GM23338 (cell line): ENCODE data around the gene ZNF333. TPM values are rescaled to one million over a fixed set of nuclear protein-coding genes. Genes with fewer than 3 reads are reported as not detected.
A peak's percentile ranks its signal among the peaks of the same experiment; 100 is the strongest.

Source experiments
- ATAC-seq: fragments of 200-7000 bp; cut with Tn5 transposase; 3 replicates; pipeline ENCODE4 v1.9.1; 2020
- DNase-seq: peaks from one replicate; pipeline ENCODE4 v3.0.0-alpha.2; 2015; ENCODE audit warnings: low spot score
- H2AFZ ChIP-seq: fragments of 200-600 bp; sonication (generic); 2 replicates; pipeline ENCODE4 v1.8.0; 2016; ENCODE audit warnings: antibody characterized with exemption, mild to moderate bottlenecking, moderate library complexity
- H3F3A ChIP-seq: fragments of 200-600 bp; sonication (generic); replicated peaks from 2 replicates; pipeline ENCODE4 v1.8.0; 2017; ENCODE audit warnings: antibody characterized with exemption, mixed run types, low read depth
- H3K27ac ChIP-seq: fragments of 200-600 bp; sonication (generic); 2 replicates; pipeline ENCODE4 v1.6.1; 2016; ENCODE audit warnings: low read depth
- H3K27me3 ChIP-seq: fragments of 200-600 bp; sonication (generic); 2 replicates; pipeline ENCODE4 v1.8.0; 2016; ENCODE audit warnings: mild to moderate bottlenecking, mixed run types, moderate library complexity; ENCODE audit not compliant: insufficient read depth
- H3K36me3 ChIP-seq: fragments of 200-600 bp; sonication (generic); 2 replicates; pipeline ENCODE4 v1.8.0; 2016; ENCODE audit warnings: mild to moderate bottlenecking; ENCODE audit not compliant: insufficient read depth
- H3K4me1 ChIP-seq: fragments of 200-600 bp; sonication (generic); 2 replicates; pipeline ENCODE4 v1.8.0; 2016; ENCODE audit warnings: mild to moderate bottlenecking, moderate library complexity; ENCODE audit not compliant: insufficient read depth
- H3K4me2 ChIP-seq: fragments of 200-600 bp; sonication (generic); 2 replicates; pipeline ENCODE4 v1.7.1; 2017; ENCODE audit warnings: mixed run types
- H3K4me3 ChIP-seq: fragments of 200-600 bp; sonication (generic); 2 replicates; pipeline ENCODE4 v1.6.1; 2016; ENCODE audit warnings: mixed run types
- H3K79me2 ChIP-seq: fragments of 200-600 bp; sonication (generic); replicated peaks from 2 replicates; pipeline ENCODE4 v1.8.0; 2017; ENCODE audit warnings: mild to moderate bottlenecking; ENCODE audit not compliant: insufficient read depth
- H3K9me2 ChIP-seq: fragments of 200-600 bp; sonication (generic); 2 replicates; pipeline ENCODE4 v1.8.0; 2017; ENCODE audit not compliant: insufficient read depth
- H4K20me1 ChIP-seq: fragments of 200-600 bp; sonication (generic); replicated peaks from 2 replicates; pipeline ENCODE4 v1.8.0; 2017; ENCODE audit warnings: mild to moderate bottlenecking; ENCODE audit not compliant: insufficient read depth
- H3K27ac Mint-ChIP-seq: 2 replicates; pipeline ENCODE4 v1.8.0; 2020; ENCODE audit warnings: inconsistent platforms, mild to moderate bottlenecking, moderate library complexity, mixed read lengths
- H3K27me3 Mint-ChIP-seq: 3 replicates; pipeline ENCODE4 v1.8.0; 2022; ENCODE audit warnings: low read depth, mild to moderate bottlenecking, moderate library complexity, mixed read lengths, inconsistent platforms; ENCODE audit not compliant: insufficient read depth, poor library complexity
- H3K36me3 Mint-ChIP-seq: 3 replicates; pipeline ENCODE4 v1.8.0; 2021; ENCODE audit warnings: low read depth, mild to moderate bottlenecking, inconsistent platforms, moderate library complexity, mixed read lengths
- H3K4me1 Mint-ChIP-seq: 3 replicates; pipeline ENCODE4 v1.8.0; 2020; ENCODE audit warnings: mild to moderate bottlenecking, inconsistent platforms, mixed read lengths
- H3K4me3 Mint-ChIP-seq: 3 replicates; pipeline ENCODE4 v1.8.0; 2021; ENCODE audit warnings: moderate library complexity, mild to moderate bottlenecking, inconsistent platforms, mixed read lengths
- H3K9me3 Mint-ChIP-seq: 3 replicates; pipeline ENCODE4 v1.8.0; 2020; ENCODE audit warnings: moderate library complexity, mild to moderate bottlenecking, inconsistent platforms, mixed read lengths
- CREB1 ChIP-seq: fragments of 250-450 bp; sonication (Bioruptor Pico); IDR thresholded peaks from 2 replicates; pipeline ENCODE4 v1.5.0; 2020; ENCODE audit warnings: low read depth, mild to moderate bottlenecking, moderate library complexity
- CTCF ChIP-seq, 2 experiments: fragments of 200-600 bp in 1 of 2; sonication (generic) in 1 of 2; conservative IDR thresholded peaks; 2 replicates each; pipeline versions ENCODE4 v1.5.1 to v1.6.1; 2016 to 2017; ENCODE audit warnings: antibody characterized with exemption in 2 of 2, low read depth in 2 of 2, mild to moderate bottlenecking in 2 of 2, moderate library complexity in 1 of 2
- ETS1 ChIP-seq: IDR thresholded peaks from 2 replicates; pipeline ENCODE4 v1.6.1; 2016; ENCODE audit warnings: antibody characterized with exemption
- EZH2 ChIP-seq: fragments of 200-600 bp; sonication (generic); IDR thresholded peaks from one replicate; pipeline ENCODE4 v1.8.0; 2017; ENCODE audit warnings: antibody characterized with exemption, mild to moderate bottlenecking, low read depth; ENCODE audit not compliant: unreplicated experiment
- EZH2phosphoT487 ChIP-seq: fragments of 200-600 bp; sonication (generic); IDR thresholded peaks from one replicate; pipeline ENCODE4 v1.8.1; 2018; ENCODE audit warnings: antibody characterized with exemption; ENCODE audit not compliant: unreplicated experiment
- JUNB ChIP-seq: IDR thresholded peaks from one replicate; pipeline ENCODE4 v1.6.1; 2016; ENCODE audit warnings: antibody characterized with exemption; ENCODE audit not compliant: unreplicated experiment
- NANOG ChIP-seq: IDR thresholded peaks from 2 replicates; pipeline ENCODE4 v1.6.1; 2016; ENCODE audit warnings: antibody characterized with exemption, borderline replicate concordance
- POLR2AphosphoS5 ChIP-seq: IDR thresholded peaks from 2 replicates; pipeline ENCODE4 v1.6.1; 2016; ENCODE audit warnings: antibody characterized with exemption, low read depth
- REST ChIP-seq: IDR thresholded peaks from one replicate; pipeline ENCODE4 v1.6.1; 2018; ENCODE audit warnings: antibody characterized with exemption; ENCODE audit not compliant: unreplicated experiment
- STAT1 ChIP-seq: IDR thresholded peaks from one replicate; pipeline ENCODE4 v1.6.1; 2016; ENCODE audit warnings: antibody characterized with exemption; ENCODE audit not compliant: unreplicated experiment
- ZNF114 ChIP-seq: fragments of 250-450 bp; sonication (Bioruptor Pico); IDR thresholded peaks from 2 replicates; pipeline ENCODE4 v1.5.0; 2020; ENCODE audit warnings: mild to moderate bottlenecking, moderate library complexity
- ZNF331 ChIP-seq: fragments of 250-450 bp; sonication (Bioruptor Pico); IDR thresholded peaks from 2 replicates; pipeline ENCODE4 v1.5.0; 2020; ENCODE audit warnings: low read depth, mild to moderate bottlenecking, moderate library complexity
- ZNF462 ChIP-seq: fragments of 250-450 bp; sonication (Bioruptor Pico); IDR thresholded peaks from 2 replicates; pipeline ENCODE4 v1.5.0; 2020; ENCODE audit warnings: mild to moderate bottlenecking, moderate library complexity
- polyA plus RNA-seq: library from polyadenylated mRNA; unstranded; fragments of >200 nt; fragmentation: Nextera tagmentation; extraction: Ambion mirVana; gene quantifications from 2 replicates; pipeline ENCODE4 v1.2.1, GENCODE V29; 2016
- total RNA-seq: library from RNA; depleted of rRNA; stranded (reverse); fragments of >200 nt; shearing (Covaris generic); gene quantifications from 2 replicates; pipeline ENCODE4 v1.2.3, GENCODE V29; 2014

The ZNF333 gene
- total and polyA plus RNA-seq, 2 experiments from 2014 or later, result 7.2 to 21.6 TPM

GRCh38 chr19:14661372-14661924, 28.4 kb upstream of the ZNF333 start:
- Mint-ChIP-seq H3K9me3 (peaks cover 81% of the 10 kb centered on the region), H3K4me1 (no peaks in the 10 kb centered on the region), H3K4me3 (no peak overlapping the region), H3K36me3 (peaks cover 3% of the 10 kb centered on the region), H3K27me3 (no peaks in the 10 kb centered on the region), H3K27ac (no peak overlapping the region)
- TF ChIP-seq EZH2, result no peak
- TF ChIP-seq STAT1, result no peak
- TF ChIP-seq ETS1, result no peak
- TF ChIP-seq REST, result no peak
- TF ChIP-seq POLR2AphosphoS5, result no peak
- TF ChIP-seq EZH2phosphoT487, result no peak
- no peak for TF ChIP-seq NANOG
- TF ChIP-seq ZNF114, result no peak
- no peak for TF ChIP-seq ZNF462
- no peak for TF ChIP-seq CREB1 (CRISPR knock-in tag)
- TF ChIP-seq JUNB, result no peak
- no peak for TF ChIP-seq ZNF331 (CRISPR knock-in tag)
- no peak for TF ChIP-seq CTCF (conservative IDR thresholded peaks at IDR 0.05; ENCODE audit: low read depth in 2 of 2)
- Histone ChIP-seq H3K27me3 (no peaks in the 10 kb centered on the region), H3K79me2 (no peaks in the 10 kb centered on the region), H4K20me1 (no peaks in the 10 kb centered on the region), H3K4me2 (no peak overlapping the region), H3K36me3 (no peaks in the 10 kb centered on the region), H3F3A (no peaks in the 10 kb centered on the region), H3K27ac (no peak overlapping the region), H2AFZ (peak overlapping the region; percentile 72; the same call in 1 of the 2 replicates), H3K9me2 (no peaks in the 10 kb centered on the region), H3K4me1 (no peaks in the 10 kb centered on the region), H3K4me3 (no peak overlapping the region)
- no peak for ATAC-seq
- peak; percentile 11 for DNase-seq
